NT2/D1 (cell line): Measurements from ENCODE around the gene LPP.

Source experiments
- SUZ12 ChIP-seq: IDR thresholded peaks from 2 replicates; pipeline ENCODE4 v1.6.1; 2011; ENCODE audit not compliant: insufficient read length, insufficient read depth; ENCODE audit errors: extremely low read depth
- ZNF274 ChIP-seq: IDR thresholded peaks from 2 replicates; pipeline ENCODE4 v1.6.1; 2011; ENCODE audit warnings: mild to moderate bottlenecking, low read depth, low read length

DNA sequence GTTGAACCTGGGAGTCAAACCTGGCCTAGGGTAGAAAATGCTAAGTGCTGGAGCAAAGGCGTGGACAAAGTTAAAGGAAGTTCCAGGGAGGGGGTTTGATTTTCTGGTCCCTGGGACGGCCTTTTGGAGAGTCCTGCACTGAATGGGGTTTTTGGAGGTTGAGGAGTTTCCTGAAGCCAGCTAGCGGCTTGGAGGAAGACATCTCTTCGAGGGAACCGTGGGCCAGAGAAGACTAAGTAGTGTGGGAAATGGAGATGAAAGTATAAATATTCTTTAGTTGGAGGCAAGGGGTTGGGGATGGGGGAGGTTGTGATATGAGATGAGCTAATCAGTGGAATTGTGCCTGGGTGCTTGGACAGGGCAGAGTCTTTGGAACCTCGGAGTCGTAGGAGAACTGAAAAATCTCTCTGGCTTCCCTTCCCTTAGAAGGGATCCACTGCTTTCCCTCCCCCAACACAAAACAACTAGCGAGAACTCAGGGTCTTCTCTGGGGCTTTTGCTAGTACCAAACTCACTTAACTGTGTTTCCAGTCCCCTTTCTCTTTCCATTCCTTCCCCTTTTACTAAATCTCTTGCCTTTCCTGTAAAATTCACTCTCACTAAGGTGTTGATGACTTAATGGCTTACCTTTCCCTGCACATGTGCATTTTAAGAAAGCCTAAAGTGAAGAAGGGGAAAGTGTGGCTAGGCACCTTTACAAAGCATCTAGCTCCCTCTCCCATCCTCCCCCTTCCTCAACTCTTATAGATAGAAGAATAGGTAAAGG is 1.0 kb downstream of the LPP start:
- TF ChIP-seq SUZ12 (no peak), ZNF274 (no peak)
